NCI-H69 (cell line): ENCODE results near the gene VPS37D.
A peak's percentile ranks its signal among the peaks of the same experiment; 100 is the strongest.
"Not testable (repeated sequence)": the region's sequence is repeated elsewhere in the genome, so short reads cannot be mapped to it uniquely, and the experiment has no call there.

Experiments used
- DNase-seq: peaks from one replicate; lab custom pipeline; 2025; lab: John Stamatoyannopoulos, UW

VPS37D gene

GRCh38 chr7:73667344-73668102 lies at the start of gene VPS37D:
Gene VPS37D (plus strand): TSS chr7:73667831. CDS start chr7:73667959, 128 bp downstream.
- DNase-seq, result peak; percentile 95

DNA sequence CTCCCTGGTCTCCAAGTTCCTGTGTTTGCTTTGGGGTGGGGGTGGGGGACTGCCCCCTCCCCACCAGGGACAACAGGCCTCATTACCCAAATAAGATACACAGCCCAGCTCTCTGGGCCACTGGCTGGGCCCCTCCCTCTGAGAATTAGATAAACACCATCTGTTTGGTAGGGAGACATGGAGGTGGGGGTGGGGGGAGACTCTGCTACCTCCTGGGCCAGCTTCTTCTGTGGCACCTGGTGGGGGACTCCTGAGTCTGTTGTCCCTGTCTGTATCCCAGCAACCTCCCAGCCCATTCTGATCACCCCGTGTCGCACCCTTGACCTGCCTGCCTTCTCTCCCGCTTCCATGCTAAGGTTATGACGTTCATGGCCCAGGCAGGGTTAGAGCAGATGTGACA lies 49.1 kb upstream of the VPS37D start:
- DNase-seq, result peak; percentile 73

DNA sequence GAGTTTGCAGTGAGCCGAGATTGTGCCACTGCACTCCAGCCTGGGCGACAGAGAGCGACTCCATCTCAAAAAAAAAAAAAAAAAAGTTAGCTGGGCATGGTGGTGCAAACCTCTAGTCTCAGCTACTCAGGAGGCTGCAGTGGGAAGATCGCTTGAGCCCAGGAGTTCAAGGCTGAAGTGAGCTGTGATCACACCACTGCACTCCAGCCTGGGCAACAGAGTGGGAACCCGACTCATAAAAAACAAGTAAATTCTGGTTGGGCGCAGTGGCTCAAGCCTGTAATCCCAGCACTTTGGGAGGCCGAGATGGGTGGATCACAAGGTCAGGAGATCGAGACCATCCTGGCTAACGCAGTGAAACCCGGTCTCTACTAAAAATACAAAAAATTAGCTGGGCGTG lies 48.2 kb upstream of the VPS37D start:
- DNase-seq, result not testable (repeated sequence)

DNA sequence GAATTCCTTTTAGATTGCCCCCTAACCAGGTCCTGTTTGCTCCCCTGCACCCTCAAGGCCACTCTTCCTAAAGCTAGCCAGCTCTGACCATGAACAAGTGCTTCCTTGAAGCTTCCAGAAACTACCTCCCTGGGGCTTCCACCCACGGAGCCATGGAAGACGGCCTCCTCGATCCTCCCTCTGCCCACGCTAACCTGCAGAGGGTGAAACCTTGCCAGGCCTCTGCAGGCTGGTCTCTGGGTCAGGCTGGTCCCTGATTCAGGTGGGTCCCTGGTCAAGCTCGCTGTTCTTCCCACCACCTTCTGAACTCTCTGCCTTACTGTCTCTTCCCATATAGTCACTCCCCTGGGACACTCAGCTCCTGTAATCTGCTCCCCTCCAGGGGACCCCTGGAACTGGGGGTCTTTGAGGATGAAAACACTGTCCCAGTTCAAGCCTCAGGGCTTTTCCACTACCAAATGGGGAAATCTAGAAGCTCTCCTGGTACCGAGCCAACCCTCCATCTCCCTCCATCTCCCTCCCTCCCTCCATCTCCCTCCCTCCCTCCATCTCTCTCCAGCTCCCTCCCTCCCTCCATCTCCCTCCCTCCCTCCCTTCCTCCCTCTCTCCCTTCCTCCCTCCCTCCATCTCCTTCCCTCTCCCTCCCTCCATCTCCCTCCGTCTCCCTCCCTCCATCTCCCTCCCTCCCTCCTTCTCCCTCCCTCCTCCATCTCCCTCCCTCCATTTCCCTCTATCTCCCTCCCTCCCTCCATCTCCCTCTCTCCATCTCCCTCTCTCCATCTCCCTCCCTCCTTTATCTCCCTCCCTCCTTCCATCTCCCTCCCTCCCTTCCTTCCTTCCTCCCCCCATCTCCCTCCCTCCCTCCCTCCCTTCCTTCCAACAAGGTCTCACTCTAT lies 46.2 kb upstream of the VPS37D start:
- DNase-seq, result peak; percentile 63

DNA sequence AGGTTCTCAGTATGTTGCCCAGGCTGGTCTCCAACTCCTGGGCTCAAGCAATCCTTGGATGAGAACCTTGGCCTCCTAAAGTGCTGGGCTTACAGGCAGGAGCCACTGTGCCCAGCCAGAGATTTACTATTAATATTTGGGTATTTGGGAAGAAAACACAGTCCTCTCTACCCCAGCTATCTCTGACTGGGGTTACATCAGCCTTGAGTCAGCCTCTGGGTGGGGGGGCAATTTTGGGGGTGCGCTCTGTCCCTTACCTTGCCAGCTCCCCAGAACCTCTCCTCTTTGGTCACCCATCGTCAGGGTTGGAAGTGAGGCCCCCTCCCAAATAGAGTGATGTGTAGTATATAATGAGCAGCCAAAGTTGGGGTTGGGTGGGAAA lies 45.1 kb upstream of the VPS37D start:
- DNase-seq, result no peak

GRCh38 chr7:73622909-73623797 lies 44.5 kb upstream of the VPS37D start:
- peak; percentile 63 for DNase-seq

- peak; percentile 95 for DNase-seq
These were observed 43.6 kb upstream of the VPS37D start, which contains the start of gene MLXIPL for GRCh38 chr7:73623798-73624668. Gene MLXIPL (minus strand): TSS chr7:73624522. CDS start chr7:73624492, 30 bp downstream.

DNA sequence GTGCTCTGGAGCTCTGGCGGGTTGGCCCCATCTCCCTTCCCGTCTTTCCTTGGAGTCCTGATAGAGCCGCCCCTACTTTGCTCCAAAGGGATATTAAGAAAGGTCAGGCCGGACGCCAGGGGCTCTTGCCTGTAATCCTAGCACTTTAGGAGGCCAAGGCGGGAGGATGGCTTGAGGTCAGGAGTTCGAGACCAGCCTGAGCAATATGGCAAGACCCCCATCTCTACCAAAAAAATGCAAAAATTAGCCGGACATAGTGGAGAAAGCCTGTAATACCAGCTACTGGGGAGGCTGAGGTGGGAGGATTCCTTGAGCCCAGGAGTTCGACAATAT lies 43.0 kb upstream of the VPS37D start:
- DNase-seq, result no peak

GRCh38 chr7:73625276-73625675 lies 42.4 kb upstream of the VPS37D start:
- no peak for DNase-seq

DNA sequence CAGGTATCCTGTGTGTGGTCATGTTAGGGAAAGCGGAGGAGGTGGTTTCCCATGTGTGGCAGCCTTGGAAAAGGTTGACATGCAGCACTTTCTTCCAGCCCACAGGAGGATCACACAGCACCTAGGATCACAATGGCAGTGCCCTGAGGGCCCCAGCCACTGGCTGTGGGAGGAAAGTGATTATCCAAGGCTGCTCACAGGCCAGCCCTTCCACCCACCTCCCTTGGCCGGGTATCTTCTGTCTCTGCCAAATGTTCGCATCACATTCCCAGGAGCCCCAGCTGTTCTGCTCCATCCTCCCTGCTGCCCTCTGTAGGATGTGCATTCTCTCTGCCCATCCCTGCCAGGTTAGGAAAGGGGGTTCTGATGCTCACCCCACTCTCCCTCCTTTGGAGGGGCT lies 40.8 kb upstream of the VPS37D start:
- DNase-seq, result peak; percentile 79

GRCh38 chr7:73628504-73628903 lies 39.1 kb upstream of the VPS37D start:
- DNase-seq, result no peak

- no peak for DNase-seq
These were observed 36.1 kb upstream of the VPS37D start for GRCh38 chr7:73631558-73631957.

- DNase-seq, result no peak
These were observed 34.3 kb upstream of the VPS37D start for GRCh38 chr7:73633323-73633722.

DNA sequence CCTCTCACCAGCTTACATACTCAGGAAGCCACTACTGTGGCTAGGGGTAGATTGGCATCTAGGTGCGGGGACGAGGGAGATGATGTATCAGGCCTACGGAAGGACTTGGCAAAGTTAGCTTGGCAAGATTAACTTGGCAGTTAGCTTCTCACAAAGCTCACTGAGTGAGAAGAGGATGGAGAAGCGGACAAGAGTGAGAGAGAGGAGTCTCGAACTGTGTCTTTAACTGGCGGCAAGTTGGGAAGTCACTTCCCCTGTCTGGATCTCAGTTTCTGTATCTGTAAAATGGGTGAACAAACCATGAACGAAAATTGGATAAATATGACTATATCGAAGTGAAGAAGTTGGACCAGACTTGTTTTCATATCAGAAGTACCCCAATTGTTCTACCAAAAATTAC lies 33.8 kb upstream of the VPS37D start:
- DNase-seq, result no peak

GRCh38 chr7:73635428-73636200 lies 32.0 kb upstream of the VPS37D start:
- DNase-seq, result no peak

DNA sequence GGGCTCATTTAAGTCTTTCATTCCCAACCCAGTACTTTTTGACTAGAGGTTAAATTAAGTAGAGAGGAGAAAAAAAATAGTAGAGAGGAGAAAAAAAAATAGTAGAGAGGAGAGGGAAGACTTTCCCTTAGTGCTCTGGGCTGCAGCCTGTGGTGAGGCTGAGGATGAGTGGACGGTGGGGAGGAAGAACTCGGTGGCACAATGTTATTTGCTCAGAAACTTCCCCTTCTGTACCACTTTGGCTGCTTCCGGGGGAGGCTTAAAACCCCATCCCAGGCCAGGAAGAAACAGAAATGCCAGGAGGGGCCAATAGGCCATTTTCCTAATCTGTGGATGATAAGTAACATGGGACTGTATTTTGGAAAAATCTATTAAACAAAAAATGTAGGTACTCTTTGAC lies 28.7 kb upstream of the VPS37D start:
- no peak for DNase-seq

GRCh38 chr7:73642834-73643233 lies 24.8 kb upstream of the VPS37D start:
- DNase-seq, result no peak

GRCh38 chr7:73644688-73645286 lies 22.8 kb upstream of the VPS37D start:
- DNase-seq, result no peak

DNA sequence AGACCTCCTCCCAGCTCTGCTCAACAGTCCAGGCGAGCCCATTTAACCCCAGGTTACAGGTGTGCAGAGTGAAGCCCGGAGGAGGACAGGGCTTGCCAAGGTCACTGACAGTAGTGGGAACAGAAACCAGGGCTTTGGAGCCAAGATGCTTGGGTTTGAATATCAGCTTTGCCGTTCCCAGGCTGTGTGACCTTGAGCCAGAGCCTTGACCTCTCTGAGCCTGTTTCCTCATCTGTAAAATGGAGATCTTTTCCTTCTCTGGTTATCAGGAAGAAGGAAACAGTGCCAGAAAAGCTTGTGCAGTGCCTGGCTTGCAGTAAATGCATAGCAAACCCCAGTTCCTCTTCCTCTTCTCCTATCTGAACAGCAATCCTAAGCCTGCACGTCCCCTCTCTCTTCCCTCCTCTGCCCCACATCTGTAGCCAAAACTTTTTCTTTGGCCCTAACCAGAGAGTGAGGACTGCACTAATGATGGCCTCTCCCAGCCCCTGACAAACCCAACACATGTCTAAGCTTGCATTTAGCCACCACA lies 21.9 kb upstream of the VPS37D start:
- no peak for DNase-seq
